HG03442 (cell line): Measurements from ENCODE around the gene CASR.
"Not testable (repeated sequence)": the region's sequence is repeated elsewhere in the genome, so short reads cannot be mapped to it uniquely, and the experiment has no call there.

Source experiments
- ATAC-seq: cut with Tn5 transposase; IDR thresholded peaks from one replicate; pipeline ENCODE4 v1.9.1; 2021; ENCODE audit warnings: mild to moderate bottlenecking, moderate library complexity; ENCODE audit not compliant: unreplicated experiment

CASR gene, protein sequence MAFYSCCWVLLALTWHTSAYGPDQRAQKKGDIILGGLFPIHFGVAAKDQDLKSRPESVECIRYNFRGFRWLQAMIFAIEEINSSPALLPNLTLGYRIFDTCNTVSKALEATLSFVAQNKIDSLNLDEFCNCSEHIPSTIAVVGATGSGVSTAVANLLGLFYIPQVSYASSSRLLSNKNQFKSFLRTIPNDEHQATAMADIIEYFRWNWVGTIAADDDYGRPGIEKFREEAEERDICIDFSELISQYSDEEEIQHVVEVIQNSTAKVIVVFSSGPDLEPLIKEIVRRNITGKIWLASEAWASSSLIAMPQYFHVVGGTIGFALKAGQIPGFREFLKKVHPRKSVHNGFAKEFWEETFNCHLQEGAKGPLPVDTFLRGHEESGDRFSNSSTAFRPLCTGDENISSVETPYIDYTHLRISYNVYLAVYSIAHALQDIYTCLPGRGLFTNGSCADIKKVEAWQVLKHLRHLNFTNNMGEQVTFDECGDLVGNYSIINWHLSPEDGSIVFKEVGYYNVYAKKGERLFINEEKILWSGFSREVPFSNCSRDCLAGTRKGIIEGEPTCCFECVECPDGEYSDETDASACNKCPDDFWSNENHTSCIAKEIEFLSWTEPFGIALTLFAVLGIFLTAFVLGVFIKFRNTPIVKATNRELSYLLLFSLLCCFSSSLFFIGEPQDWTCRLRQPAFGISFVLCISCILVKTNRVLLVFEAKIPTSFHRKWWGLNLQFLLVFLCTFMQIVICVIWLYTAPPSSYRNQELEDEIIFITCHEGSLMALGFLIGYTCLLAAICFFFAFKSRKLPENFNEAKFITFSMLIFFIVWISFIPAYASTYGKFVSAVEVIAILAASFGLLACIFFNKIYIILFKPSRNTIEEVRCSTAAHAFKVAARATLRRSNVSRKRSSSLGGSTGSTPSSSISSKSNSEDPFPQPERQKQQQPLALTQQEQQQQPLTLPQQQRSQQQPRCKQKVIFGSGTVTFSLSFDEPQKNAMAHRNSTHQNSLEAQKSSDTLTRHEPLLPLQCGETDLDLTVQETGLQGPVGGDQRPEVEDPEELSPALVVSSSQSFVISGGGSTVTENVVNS

DNA sequence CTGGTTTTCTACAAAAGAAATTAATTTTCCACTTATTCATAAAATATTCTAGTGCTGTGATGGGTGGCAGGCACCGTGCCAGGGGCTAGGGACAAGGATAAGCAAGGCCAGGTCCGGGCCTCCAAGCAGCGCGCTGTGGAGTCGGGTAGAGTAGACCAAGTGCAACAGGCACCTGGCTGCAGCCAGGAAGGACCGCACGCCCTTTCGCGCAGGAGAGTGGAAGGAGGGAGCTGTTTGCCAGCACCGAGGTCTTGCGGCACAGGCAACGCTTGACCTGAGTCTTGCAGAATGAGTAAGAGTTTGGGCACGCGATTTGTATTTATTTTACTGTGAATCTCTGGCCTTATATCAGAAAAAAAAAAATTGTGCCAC lies at the start of gene CASR:
Gene CASR, plus strand, starts transcription at position 148 of the 372 bp plus-strand sequence. CDS start 70,522 bp downstream, outside the sequence.
- ATAC-seq, result no peak

DNA sequence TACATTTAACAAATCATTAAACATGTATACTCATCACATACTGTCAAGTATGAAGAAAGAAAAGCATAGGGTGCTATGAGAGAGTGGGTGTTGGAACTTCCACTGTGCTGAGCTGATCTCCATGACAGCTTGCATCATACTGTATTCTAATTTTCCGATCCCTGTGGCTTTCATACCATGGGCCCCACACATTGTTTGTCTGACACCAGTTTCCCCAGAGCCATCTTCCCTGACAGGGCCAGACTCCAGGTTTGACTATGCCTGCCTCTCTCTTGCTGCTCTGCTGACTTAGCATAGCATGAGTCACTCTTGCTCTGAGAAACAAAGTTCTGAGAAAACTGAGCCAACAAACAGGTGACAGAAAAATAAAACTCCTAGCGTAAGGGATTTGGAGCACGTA lies 37.0 kb upstream of the CASR start:
- ATAC-seq, result peak; percentile 96

GRCh38 chr3:122148941-122149627 lies 34.4 kb upstream of the CASR start:
- no peak for ATAC-seq

- no peak for ATAC-seq
Measured at GRCh38 chr3:122151480-122151879, 32.0 kb upstream of the CASR start.

DNA sequence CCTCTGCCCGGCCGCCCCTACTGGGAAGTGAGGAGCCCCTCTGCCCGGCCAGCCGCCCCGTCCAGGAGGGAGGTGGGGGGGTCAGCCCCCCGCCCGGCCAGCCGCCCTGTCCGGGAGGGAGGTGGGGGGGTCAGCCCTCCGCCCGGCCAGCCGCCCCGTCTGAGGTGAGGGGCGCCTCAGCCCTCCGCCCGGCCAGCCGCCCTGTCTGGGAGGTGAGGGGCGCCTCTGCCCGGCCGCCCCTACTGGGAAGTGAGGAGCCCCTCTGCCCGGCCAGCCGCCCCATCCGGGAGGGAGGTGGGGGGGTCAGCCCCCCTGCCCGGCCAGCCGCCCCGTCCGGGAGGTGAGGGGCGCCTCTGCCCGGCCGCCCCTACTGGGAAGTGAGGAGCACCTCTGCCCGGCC lies 18.5 kb upstream of the CASR start:
- ATAC-seq, result not testable (repeated sequence)

DNA sequence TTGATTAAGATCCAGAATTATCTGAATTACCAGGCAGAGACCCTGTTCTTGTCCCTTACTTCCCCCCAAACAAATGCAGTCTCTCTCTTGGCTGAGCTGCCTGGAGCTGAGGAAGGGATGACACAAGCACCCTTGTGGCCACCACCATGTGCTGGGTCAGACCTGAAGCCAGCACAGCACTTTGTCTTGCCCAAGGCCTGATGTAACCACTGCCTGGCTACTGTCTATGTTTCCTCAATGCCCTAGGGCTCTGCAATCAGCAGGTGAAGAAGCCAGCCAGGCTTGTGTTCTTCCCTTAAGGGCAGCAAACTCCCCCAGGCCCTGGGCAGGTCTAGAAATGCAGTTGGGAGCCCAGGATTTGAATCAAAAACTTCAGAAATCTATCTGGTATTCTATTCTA lies 15.8 kb upstream of the CASR start:
- no peak for ATAC-seq

DNA sequence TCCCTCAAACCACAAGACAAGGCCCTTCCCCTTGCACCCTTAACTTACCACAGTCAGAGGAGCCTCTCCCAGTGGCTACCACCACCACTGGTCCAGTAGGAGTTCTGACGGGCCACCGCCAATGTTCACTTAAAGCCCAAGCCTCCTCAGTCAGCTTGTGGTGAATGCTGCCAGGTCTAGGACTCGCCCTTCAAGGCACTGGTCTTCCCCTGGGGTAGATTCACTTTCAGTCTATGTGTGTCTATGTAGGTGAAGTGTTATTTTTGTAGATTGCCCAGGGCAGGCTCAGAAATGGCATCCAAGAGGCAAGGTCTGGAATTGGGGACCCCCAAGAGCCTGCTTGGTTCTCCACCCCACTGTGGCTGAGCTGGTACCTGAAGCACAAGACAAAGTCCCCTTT lies 15.4 kb upstream of the CASR start:
- ATAC-seq, result peak; percentile 52

GRCh38 chr3:122169911-122170310 lies 13.6 kb upstream of the CASR start:
- ATAC-seq, result no peak

DNA sequence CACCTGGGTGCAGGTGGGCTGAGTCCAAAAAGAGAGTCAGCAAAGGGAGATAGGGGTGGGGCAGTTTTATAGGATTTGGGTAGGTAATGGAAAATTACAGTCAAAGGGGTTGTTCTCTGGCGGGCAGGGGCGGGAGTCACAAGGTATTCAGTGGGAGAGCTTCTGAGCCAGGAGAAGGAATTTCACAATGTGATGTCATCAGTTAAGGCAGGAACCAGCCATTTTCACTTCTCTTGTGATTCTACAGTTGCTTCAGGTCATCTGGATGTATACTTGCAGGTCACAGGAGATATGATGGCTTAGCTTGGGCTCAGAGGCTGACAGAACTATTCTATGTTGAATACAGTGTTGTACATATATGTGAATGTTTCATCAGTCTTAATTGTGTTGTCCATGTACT lies 12.1 kb upstream of the CASR start:
- ATAC-seq, result not testable (repeated sequence)

DNA sequence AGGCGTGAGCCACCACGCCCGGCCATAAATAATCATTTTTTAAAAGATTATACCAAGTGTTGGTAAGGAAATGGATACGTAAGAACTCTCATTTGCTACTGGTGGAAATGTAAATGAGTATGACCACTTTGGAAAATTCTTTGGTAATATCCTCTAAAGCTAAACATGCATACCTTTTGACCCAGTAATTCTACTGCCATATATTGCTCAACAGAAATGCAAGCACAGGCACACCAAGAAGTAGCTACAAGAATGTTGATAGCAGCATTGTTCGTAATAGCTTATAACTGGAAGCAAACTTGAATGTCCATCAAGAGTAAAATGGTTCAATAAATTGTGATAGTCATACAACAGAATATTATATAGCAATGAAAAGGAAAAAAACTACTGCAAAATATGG lies 4.8 kb upstream of the CASR start:
- ATAC-seq, result no peak

GRCh38 chr3:122183893-122184590 lies 574 bp downstream of the CASR start:
- no peak for ATAC-seq

DNA sequence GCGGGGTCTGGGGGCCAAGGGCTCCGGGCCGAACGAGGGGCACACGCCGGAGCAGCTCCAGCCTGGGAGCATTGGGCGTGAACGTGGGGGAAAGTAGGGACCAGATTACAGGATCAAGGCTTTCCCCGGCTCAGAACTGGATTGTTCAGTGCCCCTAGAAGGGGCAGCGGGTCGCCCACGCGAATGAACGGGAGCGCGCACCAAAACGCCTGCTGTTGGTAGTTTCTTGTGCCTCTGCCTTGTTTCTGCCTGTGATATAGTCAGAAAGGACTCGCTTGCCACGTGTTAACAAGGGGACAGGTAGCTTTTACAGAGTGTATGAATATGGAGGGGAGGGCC lies 1.1 kb downstream of the CASR start:
- ATAC-seq, result no peak

GRCh38 chr3:122186372-122186771 lies 2.9 kb downstream of the CASR start:
- no peak for ATAC-seq

DNA sequence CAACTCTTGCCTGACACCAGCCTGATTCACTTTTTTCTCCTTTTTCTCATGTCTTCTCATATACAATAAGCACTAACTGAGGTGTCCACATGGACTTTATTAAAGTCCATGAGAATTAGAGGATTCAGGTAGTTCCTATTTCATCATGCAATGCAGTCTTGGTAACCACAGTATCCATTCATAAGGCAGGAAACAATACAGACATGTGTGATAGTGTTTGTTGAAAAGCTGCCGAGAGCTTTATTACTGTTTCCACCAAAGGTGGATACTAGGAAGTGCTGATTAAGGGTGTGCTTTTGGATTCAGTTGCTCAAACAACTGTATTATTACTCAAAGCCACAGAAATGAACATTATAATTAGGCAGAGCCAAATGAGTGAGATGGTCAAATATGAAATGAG lies 5.3 kb downstream of the CASR start:
- ATAC-seq, result no peak

- no peak for ATAC-seq
Measured at GRCh38 chr3:122189357-122189756, 5.9 kb downstream of the CASR start.

GRCh38 chr3:122190525-122190924 lies 7.1 kb downstream of the CASR start:
- no peak for ATAC-seq

GRCh38 chr3:122198966-122199365 lies 15.5 kb downstream of the CASR start:
- ATAC-seq, result no peak

GRCh38 chr3:122199552-122199951 lies 16.1 kb downstream of the CASR start:
- no peak for ATAC-seq

DNA sequence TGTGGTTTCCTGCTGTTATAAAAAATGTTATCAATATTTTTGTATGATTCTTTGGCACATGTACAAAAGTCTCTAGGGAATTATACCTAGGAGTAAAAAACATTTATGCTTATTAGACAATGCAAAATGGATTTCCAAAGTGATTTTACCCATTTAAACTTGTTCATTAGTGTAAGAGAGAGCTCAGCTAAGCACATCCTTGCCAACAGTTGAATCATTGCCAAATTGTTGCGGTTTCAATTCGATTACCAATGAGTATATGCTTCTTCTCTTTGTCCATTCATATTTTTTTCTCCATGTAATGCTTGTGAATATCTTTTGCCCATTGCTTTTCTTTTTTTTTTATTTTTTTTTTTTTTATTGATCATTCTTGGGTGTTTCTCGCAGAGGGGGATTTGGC lies 17.2 kb downstream of the CASR start:
- ATAC-seq, result no peak

GRCh38 chr3:122201476-122201875 lies 18.0 kb downstream of the CASR start:
- not testable (repeated sequence) for ATAC-seq

DNA sequence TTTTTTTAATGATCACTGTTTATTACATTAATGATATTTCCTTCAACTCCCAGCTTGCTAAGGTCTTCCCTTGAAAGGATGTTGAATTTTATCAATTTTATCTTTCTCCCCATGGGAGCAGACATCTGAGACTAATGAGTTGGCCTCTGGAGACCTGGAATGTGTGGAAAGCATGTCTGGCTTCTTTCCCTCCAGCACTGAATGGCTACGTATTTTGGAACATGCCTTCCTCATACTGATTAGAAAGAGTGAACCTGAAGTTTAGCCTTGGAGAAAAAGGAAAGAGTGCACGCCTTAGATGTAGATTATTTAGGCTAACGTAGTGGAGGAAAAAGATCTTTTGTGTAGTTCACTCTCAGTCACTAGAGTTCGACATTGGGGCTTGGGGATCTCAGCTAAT lies 25.1 kb downstream of the CASR start:
- no peak for ATAC-seq
